GM12878 (cell line): Measurements from ENCODE around the gene AANAT. TPM values are rescaled to one million over a fixed set of nuclear protein-coding genes. Genes with fewer than 3 reads are reported as not detected.
"Not testable (repeated sequence)": the region's sequence is repeated elsewhere in the genome, so short reads cannot be mapped to it uniquely, and the experiment has no call there.

Experiments
- ATAC-seq: fragments of 200-7000 bp; cut with Tn5 transposase; 3 replicates; pipeline ENCODE4 v1.9.1; 2020; ENCODE audit warnings: mild to moderate bottlenecking, moderate library complexity
- BruUV-seq: library from RNA; stranded (reverse); fragments of 400-500 nt; replicated peaks from 2 replicates; lab custom pipeline; 2021; lab: Mats Ljungman, UMichigan
- CTCF ChIA-PET: fragments of 300-600 bp; sonication (Branson Sonifier 250); formaldehyde crosslinking; extraction: SDS; loops from one replicate; lab custom pipeline; 2021; ENCODE audit warnings: inconsistent platforms; lab: Yijun Ruan, JAX
- POLR2A ChIA-PET: fragments of 350-600 bp; formaldehyde crosslinking; extraction: SDS; loops from one replicate; lab custom pipeline; 2021; ENCODE audit warnings: inconsistent platforms; lab: Charles Lee
- RAD21 ChIA-PET: fragments of 300-600 bp; sonication (Branson Sonifier 250); formaldehyde crosslinking; loops from one replicate; lab custom pipeline; 2023; ENCODE audit warnings: antibody characterized with exemption; ENCODE audit not compliant: unreplicated experiment; lab: Charles Lee
- SMC1A ChIA-PET: fragments of 300-600 bp; sonication (Branson Sonifier 250); formaldehyde crosslinking; loops from one replicate; lab custom pipeline; 2023; ENCODE audit not compliant: unreplicated experiment, uncharacterized antibody; lab: Charles Lee
- DNase-seq: peaks from one replicate; pipeline ENCODE4 v3.0.0-alpha.2; 2011; ENCODE audit warnings: low read depth, low spot score
- FAIRE-seq: peaks from 3 replicates; lab custom pipeline; 2011; peaks lifted over from hg19 to GRCh38; lab: Jason Lieb, UNC
- H2AFZ ChIP-seq: 2 replicates; pipeline ENCODE4 v1.6.0; 2011; ENCODE audit warnings: low read depth, low read length, control low read depth; ENCODE audit not compliant: control insufficient read depth
- H3K27ac ChIP-seq: 2 replicates; pipeline ENCODE4 v1.5.1; 2011; ENCODE audit warnings: control low read depth; ENCODE audit not compliant: control insufficient read depth, insufficient read depth
- H3K27me3 ChIP-seq, 2 experiments: replicated peaks in 1 of 2; 2 replicates each; pipeline versions ENCODE4 v1.6.0 to v1.6.1; 2011; ENCODE audit warnings: low read length in 1 of 2; ENCODE audit not compliant: control insufficient read depth in 2 of 2, insufficient read depth in 2 of 2
- H3K36me3 ChIP-seq, 2 experiments: 2 replicates each; pipeline ENCODE4 v1.5.1; 2011; ENCODE audit warnings: low read length in 1 of 2; ENCODE audit not compliant: control insufficient read depth in 2 of 2, insufficient read depth in 2 of 2
- H3K4me1 ChIP-seq: 2 replicates; pipeline ENCODE4 v1.6.1; 2011; ENCODE audit warnings: mild to moderate bottlenecking, low read length, moderate library complexity, mixed read lengths; ENCODE audit not compliant: control insufficient read depth, insufficient read depth
- H3K4me2 ChIP-seq: 2 replicates; pipeline ENCODE4 v1.6.0; 2011; ENCODE audit warnings: control low read depth; ENCODE audit not compliant: control insufficient read depth, insufficient read depth
- H3K4me3 ChIP-seq: fragments of 200-600 bp; sonication (generic); 2 replicates; pipeline ENCODE4 v1.5.1; 2016
- H3K79me2 ChIP-seq: 2 replicates; pipeline ENCODE4 v1.6.0; 2011; ENCODE audit warnings: low read length; ENCODE audit not compliant: control insufficient read depth, insufficient read depth
- H3K9ac ChIP-seq: 2 replicates; pipeline ENCODE4 v1.8.0; 2011; ENCODE audit warnings: low read length, control low read depth, mixed read lengths; ENCODE audit not compliant: control insufficient read depth, insufficient read depth
- H3K9me3 ChIP-seq: replicated peaks from 3 replicates; pipeline ENCODE4 v1.5.1; 2011; ENCODE audit warnings: mild to moderate bottlenecking, low read length; ENCODE audit not compliant: control insufficient read depth, insufficient read depth
- H4K20me1 ChIP-seq: 2 replicates; pipeline ENCODE4 v1.6.0; 2011; ENCODE audit not compliant: control insufficient read depth, insufficient read depth
- ATF3 ChIP-seq: IDR thresholded peaks from 2 replicates; pipeline ENCODE4 v1.6.1; 2011; ENCODE audit warnings: low read depth, mild to moderate bottlenecking, low read length, moderate library complexity, borderline replicate concordance; ENCODE audit errors: extremely low read depth
- DPF2 ChIP-seq: fragments of 450-650 bp; IDR thresholded peaks from 2 replicates; pipeline ENCODE4 v1.6.1; 2017; ENCODE audit warnings: mild to moderate bottlenecking
- ESRRA ChIP-seq: IDR thresholded peaks from 2 replicates; pipeline ENCODE4 v1.6.1; 2012; ENCODE audit warnings: mild to moderate bottlenecking, low read length, improper control_type of control experiment
- FOXM1 ChIP-seq: IDR thresholded peaks from 2 replicates; pipeline ENCODE4 v1.6.1; 2012; ENCODE audit warnings: low read depth, mild to moderate bottlenecking, inconsistent platforms, low read length, moderate library complexity
- JUNB ChIP-seq: IDR thresholded peaks from 2 replicates; pipeline ENCODE4 v1.6.1; 2016; ENCODE audit warnings: antibody characterized with exemption, mild to moderate bottlenecking
- LARP7 ChIP-seq: fragments of 450-650 bp; IDR thresholded peaks from 2 replicates; pipeline ENCODE4 v1.6.1; 2017; ENCODE audit warnings: mild to moderate bottlenecking
- MXI1 ChIP-seq: fragments of 150-350 bp; IDR thresholded peaks from 2 replicates; pipeline ENCODE4 v1.6.1; 2011; ENCODE audit warnings: low read depth, mild to moderate bottlenecking, inconsistent platforms, low read length, improper control_type of control experiment
- RAD21 ChIP-seq: IDR thresholded peaks from 2 replicates; pipeline ENCODE4 v1.6.1; 2011; ENCODE audit warnings: mild to moderate bottlenecking, low read depth, low read length, moderate library complexity; ENCODE audit not compliant: insufficient read depth
- RAD51 ChIP-seq: fragments of 450-650 bp; IDR thresholded peaks from 2 replicates; pipeline ENCODE4 v1.6.1; 2016; ENCODE audit warnings: moderate library complexity, mild to moderate bottlenecking, inconsistent platforms
- RB1 ChIP-seq: fragments of 450-650 bp; formaldehyde crosslinking; IDR thresholded peaks from 2 replicates; pipeline ENCODE4 v1.6.1; 2017; ENCODE audit warnings: mild to moderate bottlenecking, borderline replicate concordance
- RCOR1 ChIP-seq: conservative IDR thresholded peaks from 2 replicates; pipeline ENCODE4 v1.6.1; 2012; ENCODE audit warnings: low read depth, low read length, improper control_type of control experiment
- RELA ChIP-seq: fragments of 450-650 bp; IDR thresholded peaks from 2 replicates; pipeline ENCODE4 v1.8.0; 2014; ENCODE audit warnings: borderline replicate concordance; ENCODE audit not compliant: partially characterized antibody
- RUNX3 ChIP-seq: IDR thresholded peaks from 2 replicates; pipeline ENCODE4 v1.6.1; 2012; ENCODE audit warnings: low read length, inconsistent platforms
- SMAD1 ChIP-seq: fragments of 450-650 bp; IDR thresholded peaks from 2 replicates; pipeline ENCODE4 v1.6.1; 2018; ENCODE audit warnings: mild to moderate bottlenecking, low read depth; ENCODE audit not compliant: partially characterized antibody
- SREBF1 ChIP-seq: IDR thresholded peaks from 2 replicates; pipeline ENCODE4 v1.6.1; 2012; ENCODE audit warnings: mild to moderate bottlenecking, low read length
- TBL1XR1 ChIP-seq: IDR thresholded peaks from 2 replicates; pipeline ENCODE4 v1.6.1; 2012; ENCODE audit warnings: low read depth, low read length, improper control_type of control experiment
- YY1 ChIP-seq: IDR thresholded peaks from 2 replicates; pipeline ENCODE4 v1.6.1; 2011; ENCODE audit warnings: low read depth, mild to moderate bottlenecking, low read length
- WGBS: methylation state at CpG from one replicate; pipeline ENCODE4 v1.1.6; 2016; ENCODE audit warnings: low lambda C conversion rate; ENCODE audit not compliant: insufficient replicate concordance, insufficient coverage; ENCODE audit errors: missing lambda C conversion rate; 5-methylcytosine and 5-hydroxymethylcytosine counted together
- in situ Hi-C: fragments of 300-500 bp; cut with MboI; formaldehyde crosslinking; loops from 9 replicates; pipeline ENCODE4 v1.14.3; 2018; ENCODE audit warnings: mixed read lengths
- intact Hi-C: fragments of 100-400 bp; cut with micrococcal nuclease; formaldehyde crosslinking; loops from one replicate; pipeline ENCODE4 v1.14.2; 2022; ENCODE audit not compliant: unreplicated experiment
- polyA plus RNA-seq, 11 experiments: library from polyadenylated mRNA; depleted of rRNA in 4 of 11; unstranded in 6 of 11; stranded (reverse) in 5 of 11; fragments of >200 nt; fragmentation: Nextera tagmentation in 4 of 11; fragmentation: Illumina TruSeq in 1 of 11; extraction: Ambion mirVana in 4 of 11; extraction: Trizol in 1 of 11; gene quantifications; 1 replicate in 1 of 11; 2 replicates in 10 of 11; pipeline versions ENCODE4 v1.2.1 to v1.2.3, GENCODE V29; 2011 to 2016; ENCODE audit warnings: inconsistent platforms in 2 of 11, missing spikeins in 2 of 11, low read depth in 1 of 11
- total RNA-seq, 4 experiments: library from RNA; depleted of rRNA in 3 of 4; stranded (reverse); fragments of >200 nt in 3 of 4; fragmentation: Illumina TruSeq in 1 of 4; extraction: Trizol in 1 of 4; gene quantifications; 2 replicates each; pipeline versions ENCODE4 v1.2.1 to v1.2.3, GENCODE V29; 2013 to 2021
- TF ChIP-seq, protein P1 (sequence below): IDR thresholded peaks from 2 replicates; pipeline ENCODE4 v1.6.1; 2011; ENCODE audit warnings: low read depth, low read length, improper control_type of control experiment, borderline replicate concordance

The AANAT gene
- total and polyA plus RNA-seq, 10 of the 15 experiments (the other 5 are each of a cell fraction or from before 2014, with no cell fraction given): 0.23 TPM; not detected in 9

- TF ChIP-seq RAD21 (peak; percentile 97), TBL1XR1 (no peak), RUNX3 (peak; percentile 69), YY1 (peak; percentile 77), RCOR1 (0 out of 2 replicates have a peak, but pooled peaks have one; percentile 50), RB1 (0 out of 2 replicates have a peak, but pooled peaks have one; percentile 58), ESRRA (no peak), LARP7 (peak; percentile 64), FOXM1 (no peak), RELA (peak; percentile 33), DPF2 (0 out of 2 replicates have a peak, but pooled peaks have one; percentile 31), SREBF1 (no peak), ATF3 (peak; percentile 47; the same call in 1 of the 2 replicates), RAD51 (peak; percentile 67), MXI1 (peak; percentile 75), JUNB (no peak), SMAD1 (no peak)
- TF ChIP-seq, protein P1, sequence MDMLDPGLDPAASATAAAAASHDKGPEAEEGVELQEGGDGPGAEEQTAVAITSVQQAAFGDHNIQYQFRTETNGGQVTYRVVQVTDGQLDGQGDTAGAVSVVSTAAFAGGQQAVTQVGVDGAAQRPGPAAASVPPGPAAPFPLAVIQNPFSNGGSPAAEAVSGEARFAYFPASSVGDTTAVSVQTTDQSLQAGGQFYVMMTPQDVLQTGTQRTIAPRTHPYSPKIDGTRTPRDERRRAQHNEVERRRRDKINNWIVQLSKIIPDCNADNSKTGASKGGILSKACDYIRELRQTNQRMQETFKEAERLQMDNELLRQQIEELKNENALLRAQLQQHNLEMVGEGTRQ: peak; percentile 43
- TF ChIP-seq, all 136 proteins: peak for 25
These were observed 39.3 kb downstream of the AANAT start (continued) for GRCh38 chr17:76506408-76507345.

DNA sequence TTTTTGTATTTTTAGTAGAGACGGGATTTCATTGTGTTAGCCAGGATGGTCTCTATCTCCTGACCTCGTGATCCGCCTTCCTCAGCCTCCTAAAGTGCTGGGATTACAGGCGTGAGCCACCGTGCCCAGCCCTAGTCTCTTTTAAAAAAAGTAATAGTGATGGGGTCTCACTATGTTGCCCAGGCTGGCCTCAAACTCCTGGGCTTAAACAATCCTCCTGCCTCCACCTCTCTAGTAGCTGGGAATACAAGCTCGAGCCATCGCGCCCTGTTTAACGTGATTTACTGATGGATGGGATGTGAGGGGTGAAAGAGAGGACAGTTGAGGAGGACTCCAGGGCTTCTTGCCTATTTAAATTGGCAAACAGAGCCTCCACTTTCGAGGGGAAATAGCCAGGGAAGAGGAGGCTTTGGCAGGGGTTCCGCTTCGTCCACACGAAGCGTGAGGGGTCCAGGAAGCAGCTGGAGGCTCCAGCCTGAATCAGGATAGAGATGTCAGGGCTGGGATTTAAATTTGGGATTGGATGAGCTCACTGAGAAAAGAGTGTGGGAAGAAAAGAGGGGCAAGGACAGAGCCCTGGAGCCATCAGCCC lies 41.2 kb downstream of the AANAT start:
- in situ Hi-C loops: loop anchor here (5.0 kb wide), 3 partner anchors 41 to 206 kb away; partner anchors contain the start of gene AANAT
- H3K36me3 ChIP-seq, BruUV-seq, H3K4me1 ChIP-seq, intact Hi-C loops, H3K9ac ChIP-seq, ATAC-seq, DNase-seq, H4K20me1 ChIP-seq, H2AFZ ChIP-seq, H3K27me3 ChIP-seq, H3K4me2 ChIP-seq, H3K4me3 ChIP-seq, H3K9me3 ChIP-seq, H3K79me2 ChIP-seq, H3K27ac ChIP-seq, FAIRE-seq: not testable (repeated sequence)
- ChIA-PET CTCF (interaction anchor here (0.8 to 8.9 kb wide), 15 partner anchors 11 to 155 kb away, joined by 3 to 186 read pairs (median 8); partner anchors contain the start of genes AANAT, PRPSAP1 and UBE2O), SMC1A (interaction anchor here (1.4 to 3.2 kb wide), 6 partner anchors 10 to 51 kb away, joined by 4 to 35 read pairs (median 6); partner anchors contain the start of gene AANAT), RAD21 (interaction anchor here (0.6 to 5.4 kb wide), 6 partner anchors 12 to 139 kb away, joined by 3 to 37 read pairs (median 4); partner anchors contain the start of gene AANAT), POLR2A (interaction anchor here (1.7 kb wide), 1 partner anchor 50 kb away, joined by 5 read pairs; no protein-coding TSS in a partner anchor)
- 59% methylated on average over 14 of the region's 14 CpGs for WGBS
